Cerebellar nuclear complex (tissue), 1 donor: ENCODE results near the gene CNTNAP1.
"Not testable (repeated sequence)": the region's sequence is repeated elsewhere in the genome, so short reads cannot be mapped to it uniquely, and the experiment has no call there.

ENCODE experiments used
- DNase-seq, 2 experiments: peaks; one replicate each; lab custom pipeline; 2025; lab: John Stamatoyannopoulos, UW

Gene CNTNAP1

DNA sequence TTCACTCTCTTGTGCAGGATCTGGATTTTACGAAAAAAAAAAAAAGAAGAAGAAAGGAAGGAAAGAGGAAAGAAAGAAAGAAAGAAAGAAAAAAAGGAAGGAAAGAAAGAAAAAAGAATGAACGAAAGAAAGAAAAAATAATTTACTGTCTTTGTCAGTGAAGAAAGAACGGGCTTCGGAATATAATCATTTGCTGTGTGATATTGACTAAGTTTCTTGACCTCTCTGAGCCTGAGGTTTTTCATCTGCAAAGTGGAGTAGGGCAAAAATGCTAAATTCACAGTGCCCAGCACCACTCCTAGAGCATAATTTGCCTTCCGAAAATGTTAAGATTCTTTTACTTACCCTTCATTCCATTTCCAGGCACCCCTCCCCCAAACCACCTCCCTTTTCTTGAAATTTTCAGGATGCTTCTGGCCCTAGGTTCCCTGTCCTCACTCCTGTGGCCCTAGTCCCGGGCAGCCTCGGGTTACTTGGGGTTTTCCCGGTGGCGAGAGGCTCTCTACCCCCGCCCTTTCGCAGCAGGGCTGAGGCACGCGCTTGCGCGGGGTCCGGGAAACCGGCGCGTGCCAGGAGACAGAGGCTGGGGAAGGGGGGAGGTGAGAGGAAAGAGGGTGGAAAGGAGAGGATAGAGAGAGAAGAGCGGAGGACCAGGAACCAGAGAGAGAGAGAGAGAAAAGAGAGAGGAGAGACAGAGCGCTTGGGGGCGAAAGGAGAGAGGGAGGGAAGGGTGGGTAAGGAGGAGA, at the start of gene CNTNAP1:
CNTNAP1 (plus strand) TSS at position 556 of the 746 bp plus-strand sequence. CDS start 299 bp downstream, outside the sequence.
- peak in 1 of 2 experiments; percentile 40 for DNase-seq

GRCh38 chr17:42632949-42633444, 49.3 kb upstream of the CNTNAP1 start:
- DNase-seq, result no peak

- no peak for DNase-seq
Observed at GRCh38 chr17:42639525-42640113, 42.7 kb upstream of the CNTNAP1 start.

DNA sequence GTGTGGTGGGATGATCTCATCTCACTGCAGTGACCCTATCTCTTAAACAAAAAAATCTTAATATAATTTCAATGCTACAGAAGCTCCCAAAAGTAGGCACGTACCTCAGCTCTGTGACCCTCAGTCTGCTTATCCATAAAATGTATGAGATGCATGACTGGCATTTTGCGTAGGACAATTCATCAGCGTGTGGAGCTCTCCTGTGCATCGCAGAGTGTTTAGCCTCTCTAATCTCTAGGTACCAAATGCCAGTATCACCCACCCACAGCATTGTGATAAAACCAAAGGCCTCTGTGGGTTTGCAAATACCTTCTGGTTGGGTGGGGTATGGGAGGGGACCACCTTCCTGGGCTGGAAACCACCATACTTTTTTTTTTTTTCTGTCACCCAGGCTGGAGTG, 42.2 kb upstream of the CNTNAP1 start:
- no peak for DNase-seq

DNA sequence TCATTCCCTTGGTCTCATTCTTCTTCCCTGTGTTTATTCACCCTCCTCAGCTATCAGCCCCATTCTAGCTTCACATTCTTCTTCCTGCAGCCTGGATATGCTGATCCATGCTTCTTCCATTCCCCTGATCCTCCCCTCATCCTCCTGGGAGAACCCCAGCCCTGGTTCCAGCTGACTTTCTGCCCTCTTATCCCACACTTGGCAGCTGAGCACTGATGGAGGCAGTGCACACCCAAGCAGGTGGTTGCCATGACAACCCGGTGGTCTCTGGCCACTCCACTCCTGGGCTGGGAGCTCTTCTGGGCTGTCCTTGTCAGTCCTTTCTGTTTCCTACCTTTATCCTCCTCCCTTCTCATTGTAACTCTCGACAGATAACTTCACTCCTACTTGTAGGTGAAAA, 40.0 kb upstream of the CNTNAP1 start:
- no peak for DNase-seq

DNA sequence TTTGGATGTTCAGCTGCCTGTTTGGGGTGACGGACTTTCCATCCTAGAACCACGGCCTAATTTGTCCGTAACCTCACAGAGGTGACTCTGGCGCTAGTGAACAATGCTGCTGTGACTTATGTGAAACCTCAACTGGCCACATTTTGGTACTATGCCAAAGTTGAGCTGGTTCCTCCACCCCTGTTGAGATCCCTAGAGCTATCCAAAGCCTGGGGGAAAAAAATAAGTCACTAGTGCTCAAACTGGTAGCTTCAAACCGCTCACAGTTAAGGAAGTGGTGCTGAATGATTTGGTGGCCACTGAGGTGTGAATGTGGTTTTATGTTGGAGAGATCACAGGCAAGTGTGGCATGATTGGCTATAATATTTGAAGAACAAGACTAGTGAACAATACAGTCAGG, 34.6 kb upstream of the CNTNAP1 start:
- DNase-seq, result no peak

DNA sequence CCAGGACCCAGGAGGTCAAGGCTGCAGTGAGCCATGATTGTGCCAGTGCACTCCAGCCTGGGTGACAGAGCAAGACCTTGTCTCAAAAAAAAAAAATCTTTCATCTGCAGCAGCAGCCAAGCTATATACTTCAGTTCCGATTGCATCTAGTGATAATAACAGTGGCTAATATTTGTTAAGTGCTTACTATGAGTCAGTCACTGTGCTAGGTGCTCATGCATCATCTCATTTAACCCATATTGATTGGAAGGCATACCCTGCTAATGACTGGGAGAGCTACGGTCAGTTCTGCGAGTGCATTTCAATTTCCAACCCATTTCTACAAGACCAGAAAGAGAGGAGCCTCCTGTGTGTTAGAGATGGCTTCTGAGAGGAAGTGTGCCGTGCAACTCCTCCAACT, 30.9 kb upstream of the CNTNAP1 start:
- no peak for DNase-seq

- DNase-seq, result no peak
Observed at GRCh38 chr17:42653179-42654124, 28.9 kb upstream of the CNTNAP1 start.

GRCh38 chr17:42655528-42655927, 26.8 kb upstream of the CNTNAP1 start:
- no peak for DNase-seq

- no peak for DNase-seq
Observed at GRCh38 chr17:42657824-42658588, 24.3 kb upstream of the CNTNAP1 start.

- peak; percentile 33 to 74 for DNase-seq
Observed at GRCh38 chr17:42659079-42659931, 23.0 kb upstream of the CNTNAP1 start, which contains the start of gene TUBG2. TUBG2 (plus strand) TSS chr17:42659284; CDS start chr17:42659504, 220 bp downstream.

DNA sequence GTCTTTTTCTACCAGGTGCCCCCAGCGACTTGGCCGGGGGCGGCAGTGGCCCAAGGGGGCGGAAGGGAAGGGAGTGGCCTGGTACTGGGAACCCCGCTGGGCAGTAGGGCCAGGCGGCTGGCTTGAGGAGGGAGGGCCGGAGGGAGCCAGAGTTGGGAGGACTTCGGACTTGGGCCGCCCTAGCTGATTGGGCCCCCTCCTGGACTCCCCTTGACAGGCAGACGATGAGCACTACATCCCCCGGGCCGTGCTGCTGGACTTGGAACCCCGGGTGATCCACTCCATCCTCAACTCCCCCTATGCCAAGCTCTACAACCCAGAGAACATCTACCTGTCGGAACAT, 22.4 kb upstream of the CNTNAP1 start:
- not testable (repeated sequence) for DNase-seq

DNA sequence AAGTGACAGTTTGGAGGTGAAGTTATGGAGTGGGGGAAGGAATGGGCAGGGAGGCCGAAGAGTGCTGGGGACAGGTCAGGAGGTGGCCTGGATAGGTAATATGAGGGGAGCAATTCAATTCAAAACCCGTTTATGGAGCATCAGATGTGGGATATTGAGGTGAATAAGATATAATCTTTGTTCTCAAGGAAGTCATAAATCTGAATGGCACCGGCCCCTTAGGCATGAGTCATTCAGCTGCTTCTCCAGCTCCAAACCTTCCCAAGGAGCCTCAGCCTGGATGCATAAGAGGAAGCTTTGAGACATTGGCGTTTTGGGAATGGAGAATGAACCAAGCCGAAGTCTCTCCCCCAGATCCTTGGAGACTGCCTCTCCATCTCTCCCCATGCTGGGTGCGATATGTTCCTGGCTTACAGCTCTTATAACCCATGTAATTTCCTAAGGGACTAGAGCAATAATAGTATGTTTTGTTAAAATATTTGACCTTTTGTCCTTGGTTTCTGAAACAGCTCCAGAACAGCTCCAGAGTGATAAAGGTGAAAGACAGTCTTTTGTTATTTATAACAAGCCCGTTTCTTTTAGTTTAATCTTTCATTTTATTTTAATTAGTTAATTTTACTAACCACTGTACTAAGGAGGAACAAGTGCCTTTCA, 21.5 kb upstream of the CNTNAP1 start:
- no peak for DNase-seq

GRCh38 chr17:42665581-42666001, 16.7 kb upstream of the CNTNAP1 start:
- DNase-seq, result no peak

GRCh38 chr17:42666126-42666525, 16.2 kb upstream of the CNTNAP1 start:
- not testable (repeated sequence) for DNase-seq

- no peak for DNase-seq
Observed at GRCh38 chr17:42667088-42667951, 15.0 kb upstream of the CNTNAP1 start.

DNA sequence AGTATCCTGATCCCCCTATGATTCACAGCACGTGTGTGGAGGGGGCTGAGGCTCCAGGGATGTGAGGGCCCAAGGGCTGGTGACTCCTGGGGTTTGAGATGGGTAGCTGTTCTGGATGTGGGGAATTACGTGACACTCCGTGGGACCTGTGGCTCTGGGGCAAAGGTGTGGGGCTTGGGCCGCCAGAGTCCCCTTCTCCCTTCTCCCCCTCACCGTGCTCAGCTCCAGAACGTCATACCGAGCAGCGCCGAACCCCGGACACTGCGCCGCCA, 12.7 kb upstream of the CNTNAP1 start:
- no peak for DNase-seq

- no peak for DNase-seq
Observed at GRCh38 chr17:42669977-42670788, 12.1 kb upstream of the CNTNAP1 start.
